KMS-11 (cell line): ENCODE results near the gene LORICRIN.

Experiments
- H2AFZ ChIP-seq: fragments of 200-600 bp; sonication (generic); 2 replicates; pipeline ENCODE4 v1.6.1; 2016; ENCODE audit warnings: antibody characterized with exemption, mixed run types, low read depth
- H3K27ac ChIP-seq: fragments of 200-600 bp; sonication (generic); 2 replicates; pipeline ENCODE4 v1.6.1; 2016; ENCODE audit warnings: mild to moderate bottlenecking, mixed run types
- H3K27me3 ChIP-seq: fragments of 200-600 bp; sonication (generic); 2 replicates; pipeline ENCODE4 v1.6.1; 2017; ENCODE audit warnings: mild to moderate bottlenecking, low read depth, mixed run types, moderate library complexity; ENCODE audit not compliant: insufficient read depth
- H3K36me3 ChIP-seq: fragments of 200-600 bp; sonication (generic); 2 replicates; pipeline ENCODE4 v1.6.1; 2017; ENCODE audit warnings: mild to moderate bottlenecking, mixed run types; ENCODE audit not compliant: insufficient read depth
- H3K4me1 ChIP-seq: fragments of 200-600 bp; sonication (generic); 2 replicates; pipeline ENCODE4 v1.6.1; 2016; ENCODE audit warnings: mild to moderate bottlenecking, low read depth, mixed run types; ENCODE audit not compliant: poor library complexity, severe bottlenecking
- H3K4me2 ChIP-seq: fragments of 200-600 bp; sonication (generic); 2 replicates; pipeline ENCODE4 v1.7.0; 2016; ENCODE audit warnings: mild to moderate bottlenecking, mixed run types
- H3K4me3 ChIP-seq: fragments of 200-600 bp; sonication (generic); IDR thresholded peaks from 2 replicates; pipeline ENCODE4 v1.6.1; 2017; ENCODE audit warnings: low read depth, low read length, mixed read lengths; ENCODE audit not compliant: insufficient read depth
- H3K79me2 ChIP-seq: fragments of 200-600 bp; sonication (generic); 2 replicates; pipeline ENCODE4 v1.6.1; 2016; ENCODE audit warnings: low read depth, mixed run types; ENCODE audit not compliant: insufficient read depth
- H3K9ac ChIP-seq: fragments of 200-600 bp; sonication (generic); 2 replicates; pipeline ENCODE4 v1.6.1; 2016; ENCODE audit warnings: mild to moderate bottlenecking, mixed run types
- H4K20me1 ChIP-seq: fragments of 200-600 bp; sonication (generic); 2 replicates; pipeline ENCODE4 v1.6.1; 2016; ENCODE audit warnings: mild to moderate bottlenecking, mixed run types; ENCODE audit not compliant: insufficient read depth
- TF ChIP-seq, protein P1 (sequence below): fragments of 200-600 bp; sonication (generic); conservative IDR thresholded peaks from 2 replicates; pipeline ENCODE4 v1.6.1; 2017; ENCODE audit warnings: low read depth, mild to moderate bottlenecking, antibody characterized with exemption, low read length, moderate library complexity, mixed read lengths

The LORICRIN gene

DNA sequence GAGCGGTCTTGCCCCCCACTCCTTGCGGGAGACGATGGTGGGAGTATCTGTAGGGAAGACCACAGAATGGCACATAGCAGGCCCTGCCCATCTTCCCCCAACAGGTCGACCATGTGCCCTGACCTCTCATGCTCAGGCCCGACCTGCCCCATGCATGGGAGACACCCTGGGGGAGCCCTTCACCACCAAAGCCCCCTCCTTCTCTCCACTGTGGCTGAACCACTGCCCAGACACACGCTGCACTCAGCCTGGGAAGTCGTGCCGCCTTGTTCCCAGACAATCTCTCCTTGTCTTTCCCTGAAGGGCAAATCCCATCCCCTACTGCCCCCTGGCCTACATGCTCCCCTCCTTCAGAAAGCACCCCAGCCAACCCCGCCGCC lies 47.7 kb downstream of the LORICRIN start:
- Histone ChIP-seq H4K20me1 (no peaks in the 10 kb centered on the region), H3K9ac (no peak overlapping the region), H3K4me1 (no peaks in the 10 kb centered on the region), H3K27ac (no peak overlapping the region), H3K79me2 (no peaks in the 10 kb centered on the region), H3K36me3 (no peaks in the 10 kb centered on the region), H3K4me3 (no peak overlapping the region), H2AFZ (no peak overlapping the region), H3K4me2 (no peak overlapping the region), H3K27me3 (no peaks in the 10 kb centered on the region)
- TF ChIP-seq, protein P1, sequence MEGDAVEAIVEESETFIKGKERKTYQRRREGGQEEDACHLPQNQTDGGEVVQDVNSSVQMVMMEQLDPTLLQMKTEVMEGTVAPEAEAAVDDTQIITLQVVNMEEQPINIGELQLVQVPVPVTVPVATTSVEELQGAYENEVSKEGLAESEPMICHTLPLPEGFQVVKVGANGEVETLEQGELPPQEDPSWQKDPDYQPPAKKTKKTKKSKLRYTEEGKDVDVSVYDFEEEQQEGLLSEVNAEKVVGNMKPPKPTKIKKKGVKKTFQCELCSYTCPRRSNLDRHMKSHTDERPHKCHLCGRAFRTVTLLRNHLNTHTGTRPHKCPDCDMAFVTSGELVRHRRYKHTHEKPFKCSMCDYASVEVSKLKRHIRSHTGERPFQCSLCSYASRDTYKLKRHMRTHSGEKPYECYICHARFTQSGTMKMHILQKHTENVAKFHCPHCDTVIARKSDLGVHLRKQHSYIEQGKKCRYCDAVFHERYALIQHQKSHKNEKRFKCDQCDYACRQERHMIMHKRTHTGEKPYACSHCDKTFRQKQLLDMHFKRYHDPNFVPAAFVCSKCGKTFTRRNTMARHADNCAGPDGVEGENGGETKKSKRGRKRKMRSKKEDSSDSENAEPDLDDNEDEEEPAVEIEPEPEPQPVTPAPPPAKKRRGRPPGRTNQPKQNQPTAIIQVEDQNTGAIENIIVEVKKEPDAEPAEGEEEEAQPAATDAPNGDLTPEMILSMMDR: no peak

DNA sequence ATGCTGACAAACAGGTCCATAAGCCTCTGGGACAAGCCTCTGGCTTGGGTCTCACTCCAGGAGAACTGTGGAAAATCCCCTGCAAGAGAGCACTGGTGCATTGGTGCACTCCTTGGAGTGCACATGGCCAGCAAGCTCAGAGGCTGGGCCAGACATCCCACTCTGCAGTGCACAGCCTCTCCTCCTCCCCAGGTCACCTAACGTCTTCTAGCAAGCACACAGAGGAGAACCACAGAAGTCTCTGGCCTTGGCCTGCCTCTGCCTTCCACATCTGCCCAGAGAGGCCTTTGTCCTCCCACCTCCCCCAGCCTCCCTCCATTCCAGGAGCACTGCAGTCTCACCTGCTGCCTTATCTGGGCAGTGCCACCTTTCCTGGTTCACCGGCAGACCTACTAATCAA lies 49.1 kb downstream of the LORICRIN start:
- TF ChIP-seq, protein P1: no peak
- Histone ChIP-seq H3K36me3 (no peaks in the 10 kb centered on the region), H3K27ac (no peak overlapping the region), H3K4me2 (no peak overlapping the region), H3K9ac (no peak overlapping the region), H2AFZ (no peak overlapping the region), H3K27me3 (no peaks in the 10 kb centered on the region), H4K20me1 (no peaks in the 10 kb centered on the region), H3K4me1 (no peaks in the 10 kb centered on the region), H3K4me3 (no peak overlapping the region), H3K79me2 (no peaks in the 10 kb centered on the region)

DNA sequence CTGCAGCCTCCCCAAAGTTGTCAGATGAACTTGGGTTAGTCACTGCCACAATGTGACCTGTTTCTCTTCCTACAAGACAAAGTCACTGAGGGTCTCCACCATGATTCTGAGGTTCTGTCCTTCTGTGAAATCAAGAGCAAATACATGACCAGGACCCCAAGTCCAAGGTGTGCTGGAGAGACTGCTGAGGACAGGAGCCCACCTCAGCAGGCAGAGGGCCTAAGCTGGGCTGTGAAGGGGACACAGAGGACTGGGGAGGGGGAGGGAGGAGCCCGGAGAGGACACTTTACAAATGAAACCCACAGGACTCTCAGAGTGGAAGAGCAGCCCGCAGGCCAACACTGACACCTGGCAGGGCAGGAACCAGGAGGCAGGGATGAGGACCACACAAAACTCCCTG lies 50.0 kb downstream of the LORICRIN start:
- Histone ChIP-seq H4K20me1 (no peaks in the 10 kb centered on the region), H3K79me2 (no peaks in the 10 kb centered on the region), H3K27me3 (no peaks in the 10 kb centered on the region), H3K4me3 (no peak overlapping the region), H3K4me1 (no peaks in the 10 kb centered on the region), H3K4me2 (no peak overlapping the region), H3K36me3 (no peaks in the 10 kb centered on the region), H2AFZ (no peak overlapping the region), H3K9ac (no peak overlapping the region), H3K27ac (no peak overlapping the region)
- TF ChIP-seq, protein P1: no peak

DNA sequence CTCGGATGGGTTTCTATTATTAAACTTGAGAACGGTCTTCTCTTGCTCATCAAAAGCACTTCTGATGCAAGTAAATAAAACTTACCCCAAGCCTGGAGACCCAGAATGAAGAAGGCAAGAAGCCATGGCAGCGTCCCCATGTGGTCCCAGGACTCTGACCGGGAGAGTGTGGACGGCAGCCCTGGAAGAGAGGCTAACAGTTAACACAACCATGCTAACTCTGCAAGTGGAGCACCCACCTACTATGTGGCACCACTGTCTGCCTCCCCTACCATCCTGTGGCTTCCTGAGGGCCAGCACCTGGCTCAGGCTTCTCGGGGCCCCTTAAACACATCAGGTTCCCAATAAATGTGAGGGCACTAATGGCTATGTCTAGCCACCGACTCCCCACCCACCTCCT lies 51.0 kb downstream of the LORICRIN start:
- Histone ChIP-seq H3K36me3 (no peaks in the 10 kb centered on the region), H3K4me3 (no peak overlapping the region), H3K4me2 (no peak overlapping the region), H3K79me2 (no peaks in the 10 kb centered on the region), H3K27me3 (no peaks in the 10 kb centered on the region), H3K9ac (no peak overlapping the region), H2AFZ (no peak overlapping the region), H3K27ac (no peak overlapping the region), H4K20me1 (no peaks in the 10 kb centered on the region), H3K4me1 (no peaks in the 10 kb centered on the region)
- TF ChIP-seq, protein P1: no peak
